NCI-H187 (cell line): ENCODE measurements around the gene SMCO2.

Experiments used
- DNase-seq, 2 experiments: peaks; one replicate each; lab custom pipeline; 2025; lab: John Stamatoyannopoulos, UW

SMCO2 gene

DNA sequence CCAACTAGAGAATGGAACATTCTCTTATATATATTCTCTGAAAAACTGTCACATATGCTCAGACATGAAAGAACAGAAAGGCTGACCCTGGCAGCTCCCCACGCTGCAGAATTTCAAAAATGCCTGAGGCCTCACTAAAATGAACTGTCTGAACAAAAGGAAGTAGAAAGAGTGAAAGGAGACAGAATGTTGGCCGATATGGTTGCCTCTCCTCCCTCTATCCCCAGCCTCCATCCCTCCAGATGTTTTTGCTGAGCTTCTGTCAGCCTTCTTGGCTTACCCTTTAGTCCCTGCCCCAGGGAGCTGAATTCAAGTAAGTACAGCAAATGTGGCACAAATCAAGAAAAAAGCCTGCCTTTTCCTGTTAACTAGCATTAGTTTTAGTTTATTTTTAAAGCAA lies 6.9 kb downstream of the SMCO2 start:
- DNase-seq, result no peak

GRCh38 chr12:27455589-27455988 lies 9.1 kb downstream of the SMCO2 start:
- DNase-seq, result no peak

DNA sequence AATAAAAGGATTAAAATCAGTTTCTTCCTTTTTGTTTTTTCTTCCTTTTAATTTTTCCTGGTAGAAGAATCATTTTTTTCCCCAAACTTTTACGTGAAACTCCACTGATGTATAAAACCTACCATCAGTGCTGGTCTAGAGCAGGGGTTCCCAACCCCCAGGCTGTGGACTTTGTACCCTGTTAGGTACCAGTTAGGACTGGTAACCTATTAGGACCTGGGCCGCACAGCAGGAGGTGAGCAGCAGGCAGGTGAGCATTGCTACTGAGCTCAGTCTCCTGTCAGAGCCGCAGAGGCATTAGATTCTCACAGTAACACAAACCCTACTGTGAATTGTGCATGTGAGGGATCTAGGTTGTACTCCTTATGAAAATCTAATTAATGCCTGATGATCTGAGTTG lies 10.1 kb downstream of the SMCO2 start:
- DNase-seq, result no peak

DNA sequence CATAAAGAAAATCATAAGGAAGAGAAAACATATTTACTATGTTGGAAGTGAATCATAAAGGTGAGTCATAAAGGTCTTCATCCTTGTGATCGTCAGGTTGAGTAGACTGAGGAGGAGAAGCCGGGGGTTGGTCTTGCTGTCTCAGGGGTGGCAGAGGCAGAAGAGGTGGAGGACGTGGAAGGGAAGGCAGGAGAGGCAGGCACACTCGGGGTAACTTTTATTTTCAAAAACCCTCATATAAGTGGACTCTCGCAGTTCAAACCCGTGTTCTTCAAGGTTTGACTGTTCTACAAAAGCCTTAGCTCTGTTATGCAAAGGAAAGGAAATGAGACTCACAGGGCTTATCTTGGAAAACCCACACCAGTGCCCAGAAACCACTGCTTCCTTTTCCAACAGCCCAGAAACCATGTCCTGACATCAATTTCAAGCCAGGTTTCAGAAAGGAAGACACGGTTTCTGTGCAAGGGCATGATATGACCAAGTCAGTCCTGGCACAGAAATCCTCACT lies 14.0 kb downstream of the SMCO2 start:
- DNase-seq, result no peak

DNA sequence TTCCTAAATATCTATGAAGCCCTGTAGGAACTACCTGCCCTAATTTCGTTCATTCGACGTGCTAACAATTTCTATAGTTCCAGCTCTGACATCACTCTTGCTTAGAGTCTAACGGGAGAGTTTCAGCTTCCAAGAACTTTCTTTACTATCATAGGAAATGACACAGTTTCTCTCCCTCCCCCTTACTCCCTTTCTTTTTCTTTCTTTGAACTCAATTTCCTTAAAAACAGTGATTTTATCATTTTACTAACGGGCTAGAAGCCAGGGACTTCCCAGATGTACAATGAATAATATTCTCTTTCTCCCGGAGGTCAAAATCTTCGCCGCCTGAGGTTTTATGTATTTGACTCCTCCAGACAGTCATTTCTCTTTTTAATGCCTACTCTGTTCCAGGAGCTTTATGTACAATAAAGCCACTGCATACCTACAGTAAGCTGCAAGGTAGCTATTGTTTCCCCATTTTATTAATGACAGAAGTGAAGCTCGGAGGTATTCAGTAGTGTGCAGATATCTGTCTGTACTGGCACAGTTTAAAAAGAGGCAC lies 15.7 kb downstream of the SMCO2 start:
- no peak for DNase-seq

DNA sequence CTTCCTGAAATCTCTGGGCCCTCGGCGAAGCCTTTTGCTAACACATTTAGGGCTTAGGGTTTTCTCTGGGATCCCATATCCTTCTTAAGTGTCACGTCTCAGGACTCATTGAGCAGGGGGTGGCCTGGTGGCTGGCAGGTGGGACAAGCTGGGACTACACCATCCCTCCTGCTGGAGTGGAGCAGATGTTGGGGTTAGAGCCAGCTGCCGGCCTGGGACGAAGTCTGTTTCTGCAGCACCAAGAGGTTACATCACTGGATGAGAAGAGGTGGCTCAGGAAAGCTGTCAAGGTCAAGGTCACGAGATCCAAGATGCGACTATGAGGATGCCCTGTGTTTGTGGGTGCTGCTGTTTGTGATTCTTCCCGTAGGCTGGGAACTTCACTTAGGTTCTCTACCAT lies 16.3 kb downstream of the SMCO2 start:
- no peak for DNase-seq

GRCh38 chr12:27463511-27464219 lies 17.1 kb downstream of the SMCO2 start:
- DNase-seq, result no peak

- DNase-seq, result no peak
These were observed 17.7 kb downstream of the SMCO2 start for GRCh38 chr12:27464220-27464554.

DNA sequence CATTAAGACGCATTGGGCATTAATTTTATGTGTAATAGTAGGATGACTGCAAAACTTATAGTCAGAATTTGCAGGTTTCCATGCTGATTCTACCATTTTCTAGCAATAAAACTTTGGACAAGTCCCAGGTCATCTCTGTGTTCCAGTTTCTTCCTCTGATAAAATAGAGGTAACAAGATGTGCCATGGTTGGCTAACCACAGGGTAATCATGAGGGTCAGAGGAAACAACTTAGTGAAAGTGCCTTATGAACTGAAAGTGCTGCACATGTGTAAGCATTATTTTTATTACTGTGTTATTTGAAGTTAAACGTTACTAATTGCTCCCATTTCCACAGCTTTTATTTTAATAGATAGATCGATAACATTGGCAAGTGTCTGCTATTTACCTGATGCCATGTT lies 21.1 kb downstream of the SMCO2 start:
- DNase-seq, result no peak

- DNase-seq, result no peak
These were observed 21.7 kb downstream of the SMCO2 start for GRCh38 chr12:27468241-27468640.

GRCh38 chr12:27469176-27469736 lies 22.7 kb downstream of the SMCO2 start:
- DNase-seq, result no peak

DNA sequence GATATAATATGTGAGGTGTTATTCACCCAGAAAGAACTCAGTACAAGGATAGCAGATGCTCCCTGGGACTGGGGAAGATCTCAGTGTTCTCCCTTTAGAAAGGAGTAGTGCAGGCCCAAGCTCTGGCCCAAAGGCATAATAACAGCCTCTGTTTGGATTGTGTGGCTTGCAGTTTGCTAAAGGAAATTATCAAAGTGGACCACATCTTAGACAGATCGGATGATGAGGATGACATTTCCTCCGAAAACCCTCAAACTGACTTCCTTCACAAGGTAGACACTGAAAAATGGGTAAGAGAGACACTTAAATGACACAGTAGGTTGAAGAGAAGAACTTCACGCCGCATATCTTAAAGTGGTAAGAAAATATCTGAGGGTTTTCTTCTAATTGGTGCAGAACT lies 26.1 kb downstream of the SMCO2 start:
- DNase-seq, result no peak

- no peak for DNase-seq
These were observed 27.8 kb downstream of the SMCO2 start for GRCh38 chr12:27474344-27474743.

DNA sequence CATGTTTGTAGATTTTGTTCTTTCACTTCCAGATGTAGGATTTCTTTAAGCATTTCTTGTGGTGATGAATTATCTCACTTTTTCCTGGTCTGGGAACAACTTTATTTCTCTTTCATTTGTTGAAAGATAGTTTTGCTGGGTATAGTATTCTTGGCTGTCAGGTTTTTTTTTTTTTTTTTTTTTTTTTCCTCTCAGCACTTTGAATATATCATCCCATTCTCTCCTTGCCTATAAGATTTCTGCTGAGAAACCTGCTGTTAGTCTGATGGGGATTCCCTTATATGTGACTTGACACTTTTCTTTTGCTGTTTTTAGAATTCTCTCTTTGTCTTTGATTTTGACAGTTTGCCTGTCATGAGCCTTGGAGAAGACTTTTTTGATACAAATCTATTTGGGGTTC lies 30.5 kb downstream of the SMCO2 start:
- no peak for DNase-seq

- DNase-seq, result no peak
These were observed 32.4 kb downstream of the SMCO2 start for GRCh38 chr12:27478949-27479348.

DNA sequence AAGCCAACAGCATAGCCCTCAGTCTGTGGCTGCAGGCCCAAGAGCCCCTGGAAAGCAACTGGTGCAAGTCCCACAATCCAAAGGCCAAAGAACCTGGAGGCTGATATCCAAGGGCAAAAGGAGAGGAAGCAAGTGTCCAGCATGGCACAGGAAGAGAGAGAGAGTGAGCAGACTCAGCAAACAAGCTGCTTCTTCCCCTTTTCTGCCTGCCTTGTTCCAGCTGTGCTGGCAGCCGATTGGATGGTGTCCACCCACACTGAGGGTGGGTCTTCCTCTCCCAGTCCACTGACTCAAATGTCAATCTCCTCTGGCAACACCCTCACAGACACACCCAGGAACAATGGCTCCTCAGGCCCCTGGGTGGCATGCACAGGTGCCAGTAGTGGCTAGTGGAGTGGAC lies 33.5 kb downstream of the SMCO2 start:
- DNase-seq, result no peak

- DNase-seq, result no peak
These were observed 40.4 kb downstream of the SMCO2 start for GRCh38 chr12:27486961-27487360.

- no peak for DNase-seq
These were observed 41.9 kb downstream of the SMCO2 start for GRCh38 chr12:27488479-27488878.

DNA sequence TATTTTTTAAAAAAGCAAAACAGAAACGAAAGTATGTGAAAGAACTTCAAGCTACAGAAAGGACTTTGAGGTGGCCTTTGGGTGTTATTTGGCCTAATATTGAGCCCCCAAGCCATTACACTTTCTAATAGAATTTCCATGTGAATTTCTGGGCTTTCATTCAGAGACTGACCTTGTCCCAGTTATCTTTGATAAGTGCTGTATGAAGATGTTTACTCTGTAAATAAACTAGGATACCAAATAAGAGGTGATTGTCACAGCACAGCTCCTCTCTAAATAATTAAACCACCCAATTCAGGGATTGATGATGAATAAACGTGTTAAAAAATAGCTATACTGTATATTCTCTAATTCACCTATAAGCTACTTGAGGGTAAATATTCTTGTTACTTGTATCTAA lies 44.7 kb downstream of the SMCO2 start:
- DNase-seq, result no peak

- no peak for DNase-seq
These were observed 46.9 kb downstream of the SMCO2 start for GRCh38 chr12:27493260-27493940.

GRCh38 chr12:27497446-27497845 lies 50.9 kb downstream of the SMCO2 start:
- DNase-seq, result no peak

DNA sequence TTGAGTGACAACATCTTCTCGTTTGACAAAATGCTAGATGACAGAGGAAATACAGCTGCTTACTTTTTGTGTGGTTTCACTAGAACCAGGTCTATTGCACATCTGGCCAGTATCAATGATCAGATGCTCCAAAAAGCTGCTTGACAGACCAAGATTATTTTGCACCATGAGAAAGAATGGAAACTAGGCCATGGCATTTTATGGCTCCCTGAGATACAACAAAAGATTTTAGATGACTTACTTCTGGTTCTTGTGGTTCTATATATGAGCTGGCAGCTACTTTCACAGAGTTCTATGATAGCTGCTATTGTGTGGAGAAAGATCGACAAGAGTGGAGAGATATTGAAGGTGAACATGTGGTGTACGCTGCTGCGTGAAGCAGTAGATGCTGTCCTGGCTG lies 51.6 kb downstream of the SMCO2 start:
- no peak for DNase-seq

GRCh38 chr12:27498761-27499160 lies 52.2 kb downstream of the SMCO2 start:
- DNase-seq, result no peak
